K562 (cell line): ENCODE data around the gene SPEG. TPM values are rescaled to one million over a fixed set of nuclear protein-coding genes. Genes with fewer than 3 reads are reported as not detected.

Experiments
- BHLHE40 ChIP-seq: IDR thresholded peaks from 2 replicates; pipeline ENCODE4 v1.6.1; 2011; ENCODE audit warnings: low read length, improper control_type of control experiment
- EP400 ChIP-seq: fragments of 450-650 bp; IDR thresholded peaks from 2 replicates; pipeline ENCODE4 v1.6.1; 2017; ENCODE audit warnings: antibody characterized with exemption, mild to moderate bottlenecking, moderate library complexity
- ESRRA ChIP-seq: fragments of 450-650 bp; IDR thresholded peaks from 2 replicates; pipeline ENCODE4 v1.6.1; 2014; ENCODE audit warnings: low read depth, mild to moderate bottlenecking, moderate library complexity, borderline replicate concordance
- HDAC6 ChIP-seq: IDR thresholded peaks from 2 replicates; pipeline ENCODE4 v1.6.1; 2012; ENCODE audit warnings: low read depth, mild to moderate bottlenecking, control low read depth, inconsistent platforms, low read length, moderate library complexity
- MEIS2 ChIP-seq: fragments of 450-650 bp; IDR thresholded peaks from 2 replicates; pipeline ENCODE4 v1.6.1; 2014; ENCODE audit warnings: mild to moderate bottlenecking; ENCODE audit not compliant: partially characterized antibody
- MIER1 ChIP-seq: fragments of 450-650 bp; IDR thresholded peaks from 2 replicates; pipeline ENCODE4 v1.6.1; 2016; ENCODE audit warnings: antibody characterized with exemption, mild to moderate bottlenecking, low read depth
- MTA1 ChIP-seq: fragments of 450-650 bp; IDR thresholded peaks from 2 replicates; pipeline ENCODE4 v1.6.1; 2017; ENCODE audit warnings: borderline replicate concordance
- MYC ChIP-seq, 2 experiments: fragments of 250-450 bp in 1 of 2; sonication (Bioruptor Pico) in 1 of 2; IDR thresholded peaks; 2 replicates each; pipeline versions ENCODE4 v1.5.1 to v1.6.1; 2012 to 2021; ENCODE audit warnings: low read depth in 2 of 2, borderline replicate concordance in 1 of 2, improper control_type of control experiment in 1 of 2, low read length in 1 of 2, mild to moderate bottlenecking in 1 of 2, moderate library complexity in 1 of 2
- PRPF4 ChIP-seq: fragments of 200-400 bp; formaldehyde crosslinking; IDR thresholded peaks from one replicate; pipeline ENCODE4 v1.6.1; 2017; ENCODE audit warnings: low read length, low read depth, mild to moderate bottlenecking; ENCODE audit not compliant: insufficient read depth, poor library complexity, severe bottlenecking
- SLC30A9 ChIP-seq: fragments of 250-450 bp; sonication (Bioruptor Pico); IDR thresholded peaks from 2 replicates; pipeline ENCODE4 v1.8.0; 2022; ENCODE audit warnings: mild to moderate bottlenecking, moderate library complexity
- STAT5A ChIP-seq: IDR thresholded peaks from 2 replicates; pipeline ENCODE4 v1.6.1; 2012; ENCODE audit warnings: low read length, inconsistent platforms, borderline replicate concordance
- TAF7 ChIP-seq: fragments of 450-650 bp; IDR thresholded peaks from 2 replicates; pipeline ENCODE4 v1.6.1; 2016; ENCODE audit warnings: missing genetic modification characterization, missing compliant biosample characterization
- TBP ChIP-seq: optimal IDR thresholded peaks from 2 replicates; pipeline ENCODE3; 2011; ENCODE audit warnings: low read depth, low read length, improper control_type of control experiment
- TCFL5 ChIP-seq: fragments of 250-450 bp; sonication (Bioruptor Pico); conservative IDR thresholded peaks from 2 replicates; pipeline ENCODE4 v1.6.1; 2021; ENCODE audit warnings: mild to moderate bottlenecking, moderate library complexity, matching md5 sums
- TGIF2 ChIP-seq: sonication (generic); formaldehyde crosslinking; IDR thresholded peaks from 2 replicates; pipeline ENCODE4 v1.8.1; 2022; ENCODE audit warnings: mild to moderate bottlenecking, missing genetic modification reagents, moderate library complexity
- ZBTB7A ChIP-seq: IDR thresholded peaks from 2 replicates; pipeline ENCODE4 v1.6.1; 2011; ENCODE audit warnings: low read depth, mild to moderate bottlenecking, low read length, moderate library complexity, borderline replicate concordance; ENCODE audit not compliant: control insufficient read depth
- ZC3H8 ChIP-seq: fragments of 450-650 bp; IDR thresholded peaks from 2 replicates; pipeline ENCODE4 v1.6.1; 2017
- ZNF146 ChIP-seq: IDR thresholded peaks from one replicate; pipeline ENCODE4 v1.6.1; 2018; ENCODE audit warnings: missing compliant biosample characterization; ENCODE audit not compliant: unreplicated experiment
- ZNF224 ChIP-seq: sonication (generic); formaldehyde crosslinking; IDR thresholded peaks from 2 replicates; pipeline ENCODE4 v1.8.0; 2022; ENCODE audit warnings: mild to moderate bottlenecking, missing genetic modification reagents
- ZNF24 ChIP-seq: fragments of 450-650 bp; IDR thresholded peaks from 2 replicates; pipeline ENCODE4 v1.6.1; 2016
- polyA plus RNA-seq, 8 experiments: library from polyadenylated mRNA; depleted of rRNA in 4 of 8; stranded (reverse) in 5 of 8; unstranded in 3 of 8; fragments of >200 nt; fragmentation: Nextera tagmentation in 2 of 8; fragmentation: Illumina TruSeq in 1 of 8; extraction: Ambion mirVana in 2 of 8; extraction: Trizol in 1 of 8; gene quantifications; 2 replicates each; pipeline versions ENCODE4 v1.2.1 to v1.2.3, GENCODE V29; 2011 to 2014; ENCODE audit warnings: inconsistent platforms in 1 of 8, missing spikeins in 1 of 8
- total RNA-seq, 7 experiments: library from RNA; depleted of rRNA in 6 of 7; stranded (reverse); fragments of >200 nt in 6 of 7; fragmentation: Illumina TruSeq in 2 of 7; extraction: Trizol in 2 of 7; gene quantifications; 2 replicates each; pipeline versions ENCODE4 v1.2.1 to v1.2.3, GENCODE V29; 2011 to 2021; ENCODE audit warnings: low replicate concordance in 1 of 7
- TF ChIP-seq, protein P1 (sequence below), 3 experiments: IDR thresholded peaks in 2 of 3; conservative IDR thresholded peaks in 1 of 3; 2 replicates each; pipeline ENCODE4 v1.5.1; 2011 to 2012; ENCODE audit warnings: low read length in 3 of 3, mild to moderate bottlenecking in 3 of 3, control low read depth in 2 of 3, improper control_type of control experiment in 1 of 3, inconsistent platforms in 1 of 3, low read depth in 1 of 3, mixed read lengths in 1 of 3, moderate library complexity in 1 of 3; ENCODE audit not compliant: insufficient read depth in 2 of 3
- TF ChIP-seq, protein P2 (sequence below): fragments of 450-650 bp; IDR thresholded peaks from 2 replicates; pipeline ENCODE4 v1.6.1; 2016; ENCODE audit warnings: antibody characterized with exemption
- TF ChIP-seq, protein P3 (sequence below): fragments of 450-650 bp; conservative IDR thresholded peaks from 2 replicates; pipeline ENCODE4 v1.6.1; 2016; ENCODE audit warnings: missing genetic modification characterization, low read depth, mild to moderate bottlenecking, missing compliant biosample characterization, moderate library complexity
- TF ChIP-seq, protein P4 (sequence below): fragments of 250-450 bp; sonication (Bioruptor Pico); IDR thresholded peaks from 2 replicates; pipeline ENCODE4 v1.4.0; 2020

Gene SPEG
- total and polyA plus RNA-seq, 9 of the 15 experiments (the other 6 are each of a cell fraction or from before 2014, with no cell fraction given): 0.49 to 8.7 (median 3.0) TPM

DNA sequence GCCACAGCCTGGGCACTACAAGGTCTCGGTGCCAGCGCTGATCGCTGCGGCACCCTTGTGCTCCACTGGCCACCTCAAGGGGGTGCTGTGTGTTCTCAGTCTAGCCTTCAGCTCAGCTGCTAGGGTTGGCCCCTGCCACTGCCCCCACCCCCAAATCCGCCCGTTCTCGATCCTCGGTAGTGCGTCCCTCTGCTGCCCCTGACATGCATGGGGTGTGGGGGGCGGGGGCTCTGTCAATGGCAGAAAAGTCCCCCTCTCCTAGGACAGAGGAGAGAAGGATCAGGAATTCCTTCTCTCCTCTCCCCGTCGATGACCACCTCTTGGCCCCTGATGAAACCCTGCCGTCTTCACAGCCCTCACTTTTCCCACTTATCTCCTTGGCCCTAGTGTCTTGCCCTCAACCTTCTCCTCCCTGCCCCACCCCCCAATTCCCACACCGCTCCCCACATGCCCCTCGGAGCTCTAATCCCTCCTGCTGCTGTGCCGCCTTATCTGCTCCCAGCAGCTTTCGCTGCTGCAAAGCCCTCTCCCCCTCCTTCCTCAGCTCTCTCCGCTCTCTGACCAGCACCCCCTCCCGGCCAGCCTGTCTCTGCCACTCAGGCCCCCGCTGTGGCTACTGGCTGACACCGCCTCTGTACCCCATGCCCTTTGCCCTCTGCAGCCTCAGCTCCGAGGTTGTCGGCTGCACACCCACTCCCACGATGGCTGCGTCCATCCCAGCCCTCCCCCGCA lies 75.3 kb downstream of the SPEG start (continued):
- TF ChIP-seq, protein P1, sequence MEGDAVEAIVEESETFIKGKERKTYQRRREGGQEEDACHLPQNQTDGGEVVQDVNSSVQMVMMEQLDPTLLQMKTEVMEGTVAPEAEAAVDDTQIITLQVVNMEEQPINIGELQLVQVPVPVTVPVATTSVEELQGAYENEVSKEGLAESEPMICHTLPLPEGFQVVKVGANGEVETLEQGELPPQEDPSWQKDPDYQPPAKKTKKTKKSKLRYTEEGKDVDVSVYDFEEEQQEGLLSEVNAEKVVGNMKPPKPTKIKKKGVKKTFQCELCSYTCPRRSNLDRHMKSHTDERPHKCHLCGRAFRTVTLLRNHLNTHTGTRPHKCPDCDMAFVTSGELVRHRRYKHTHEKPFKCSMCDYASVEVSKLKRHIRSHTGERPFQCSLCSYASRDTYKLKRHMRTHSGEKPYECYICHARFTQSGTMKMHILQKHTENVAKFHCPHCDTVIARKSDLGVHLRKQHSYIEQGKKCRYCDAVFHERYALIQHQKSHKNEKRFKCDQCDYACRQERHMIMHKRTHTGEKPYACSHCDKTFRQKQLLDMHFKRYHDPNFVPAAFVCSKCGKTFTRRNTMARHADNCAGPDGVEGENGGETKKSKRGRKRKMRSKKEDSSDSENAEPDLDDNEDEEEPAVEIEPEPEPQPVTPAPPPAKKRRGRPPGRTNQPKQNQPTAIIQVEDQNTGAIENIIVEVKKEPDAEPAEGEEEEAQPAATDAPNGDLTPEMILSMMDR (IDR thresholded peaks at IDR 0.05 in 2 of 3, conservative IDR thresholded peaks at IDR 0.05 in 1 of 3; ENCODE audit: insufficient read depth in 2 of 3, low read depth in 1 of 3, low read length in 3 of 3): peak; percentile 65 to 73 (median 66)
- TF ChIP-seq EP400 (peak; percentile 74; the same call in 1 of the 2 replicates), ZNF224 (CRISPR knock-in tag) (no peak), MEIS2 (peak; percentile 12), MYC (IDR thresholded peaks at IDR 0.05; ENCODE audit: low read depth, low read length) (peak; percentile 74), MYC (CRISPR knock-in tag; IDR thresholded peaks at IDR 0.05; ENCODE audit: borderline replicate concordance, low read depth) (no peak), SLC30A9 (CRISPR knock-in tag) (no peak), MIER1 (0 out of 2 replicates have a peak, but pooled peaks have one; percentile 19), PRPF4 (no peak), TBP (peak; percentile 26), ZNF146 (CRISPR knock-in tag) (no peak), MTA1 (peak; percentile 92), BHLHE40 (peak; percentile 77), ZNF24 (no peak), TCFL5 (no peak), STAT5A (peak; percentile 86), ZBTB7A (peak; percentile 95), HDAC6 (no peak), TGIF2 (CRISPR knock-in tag) (no peak), ESRRA (peak; percentile 77; the same call in 1 of the 2 replicates), TAF7 (tag) (no peak), ZC3H8 (no peak)
- TF ChIP-seq, protein P2, sequence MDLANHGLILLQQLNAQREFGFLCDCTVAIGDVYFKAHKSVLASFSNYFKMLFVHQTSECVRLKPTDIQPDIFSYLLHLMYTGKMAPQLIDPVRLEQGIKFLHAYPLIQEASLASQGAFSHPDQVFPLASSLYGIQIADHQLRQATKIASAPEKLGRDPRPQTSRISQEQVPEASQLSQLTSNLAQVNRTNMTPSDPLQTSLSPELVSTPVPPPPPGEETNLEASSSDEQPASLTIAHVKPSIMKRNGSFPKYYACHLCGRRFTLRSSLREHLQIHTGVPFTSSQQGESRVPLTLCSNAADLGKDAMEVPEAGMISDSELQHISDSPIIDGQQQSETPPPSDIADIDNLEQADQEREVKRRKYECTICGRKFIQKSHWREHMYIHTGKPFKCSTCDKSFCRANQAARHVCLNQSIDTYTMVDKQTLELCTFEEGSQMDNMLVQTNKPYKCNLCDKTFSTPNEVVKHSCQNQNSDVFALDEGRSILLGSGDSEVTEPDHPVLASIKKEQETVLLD: peak; percentile 83
- TF ChIP-seq, protein P3, sequence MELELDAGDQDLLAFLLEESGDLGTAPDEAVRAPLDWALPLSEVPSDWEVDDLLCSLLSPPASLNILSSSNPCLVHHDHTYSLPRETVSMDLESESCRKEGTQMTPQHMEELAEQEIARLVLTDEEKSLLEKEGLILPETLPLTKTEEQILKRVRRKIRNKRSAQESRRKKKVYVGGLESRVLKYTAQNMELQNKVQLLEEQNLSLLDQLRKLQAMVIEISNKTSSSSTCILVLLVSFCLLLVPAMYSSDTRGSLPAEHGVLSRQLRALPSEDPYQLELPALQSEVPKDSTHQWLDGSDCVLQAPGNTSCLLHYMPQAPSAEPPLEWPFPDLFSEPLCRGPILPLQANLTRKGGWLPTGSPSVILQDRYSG: no peak
- TF ChIP-seq, protein P4, sequence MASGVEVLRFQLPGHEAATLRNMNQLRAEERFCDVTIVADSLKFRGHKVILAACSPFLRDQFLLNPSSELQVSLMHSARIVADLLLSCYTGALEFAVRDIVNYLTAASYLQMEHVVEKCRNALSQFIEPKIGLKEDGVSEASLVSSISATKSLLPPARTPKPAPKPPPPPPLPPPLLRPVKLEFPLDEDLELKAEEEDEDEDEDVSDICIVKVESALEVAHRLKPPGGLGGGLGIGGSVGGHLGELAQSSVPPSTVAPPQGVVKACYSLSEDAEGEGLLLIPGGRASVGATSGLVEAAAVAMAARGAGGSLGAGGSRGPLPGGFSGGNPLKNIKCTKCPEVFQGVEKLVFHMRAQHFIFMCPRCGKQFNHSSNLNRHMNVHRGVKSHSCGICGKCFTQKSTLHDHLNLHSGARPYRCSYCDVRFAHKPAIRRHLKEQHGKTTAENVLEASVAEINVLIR: no peak
